Ovary (tissue), 3 donors: ENCODE results near the gene C11orf91.

ENCODE experiments used
- CTCF ChIP-seq, 3 donors: fragments of 450-650 bp in 2 of 3; fragments of 200-600 bp in 1 of 3; IDR thresholded peaks; one replicate each; pipeline versions ENCODE4 v1.5.1 to v1.8.0; 2016 to 2022; ENCODE audit warnings: antibody characterized with exemption in 3 of 3, mild to moderate bottlenecking in 1 of 3
- POLR2A ChIP-seq: fragments of 450-650 bp; IDR thresholded peaks from one replicate; pipeline ENCODE4 v1.6.1; 2017; ENCODE audit warnings: antibody characterized with exemption, mild to moderate bottlenecking, moderate library complexity
- donor health status: DM: no; HTN: no; CAD: no.

- TF ChIP-seq POLR2A (no peak), CTCF (IDR thresholded peaks at IDR 0.05) (no peak)
These were observed 12.7 kb upstream of the C11orf91 start for GRCh38 chr11:33713151-33713855.
